HepG2 (cell line): ENCODE measurements around the gene ALPK3. TPM values are rescaled to one million over a fixed set of nuclear protein-coding genes. Genes with fewer than 3 reads are reported as not detected.

Source experiments
- ELF3 ChIP-seq: IDR thresholded peaks from 2 replicates; pipeline ENCODE4 v1.6.1; 2016; ENCODE audit warnings: missing genetic modification reagents, missing compliant biosample characterization
- GATAD1 ChIP-seq: IDR thresholded peaks from 2 replicates; pipeline ENCODE4 v1.6.1; 2016; ENCODE audit warnings: missing genetic modification reagents, missing compliant biosample characterization
- GPN1 ChIP-seq: sonication (generic); formaldehyde crosslinking; IDR thresholded peaks from 2 replicates; pipeline ENCODE4 v1.5.1; 2020; ENCODE audit warnings: missing genetic modification reagents, borderline replicate concordance
- IRF2 ChIP-seq: IDR thresholded peaks from 2 replicates; pipeline ENCODE4 v1.6.1; 2018; ENCODE audit warnings: missing genetic modification reagents, missing compliant biosample characterization
- NR2F6 ChIP-seq, 2 experiments: IDR thresholded peaks; 2 replicates each; pipeline ENCODE4 v1.6.1; 2016; ENCODE audit warnings: antibody characterized with exemption in 1 of 2, mild to moderate bottlenecking in 1 of 2
- PHF21A ChIP-seq: sonication (generic); formaldehyde crosslinking; IDR thresholded peaks from 2 replicates; pipeline ENCODE4 v1.5.0; 2020; ENCODE audit warnings: mild to moderate bottlenecking, missing genetic modification reagents
- PITX1 ChIP-seq: sonication (generic); formaldehyde crosslinking; IDR thresholded peaks from 2 replicates; pipeline ENCODE4 v1.5.1; 2020; ENCODE audit warnings: mild to moderate bottlenecking, missing genetic modification reagents
- RFX5 ChIP-seq: IDR thresholded peaks from 2 replicates; pipeline ENCODE4 v1.6.1; 2011; ENCODE audit warnings: low read depth, low read length, improper control_type of control experiment
- SKI ChIP-seq: fragments of 450-650 bp; IDR thresholded peaks from one replicate; pipeline ENCODE4 v1.6.1; 2018; ENCODE audit warnings: mild to moderate bottlenecking; ENCODE audit not compliant: partially characterized antibody
- SOX13 ChIP-seq, 3 experiments: fragments of 450-650 bp in 1 of 3; sonication (generic) in 1 of 3; formaldehyde crosslinking in 1 of 3; IDR thresholded peaks in 2 of 3; conservative IDR thresholded peaks in 1 of 3; 2 replicates each; pipeline versions ENCODE4 v1.5.0 to v1.6.1; 2016 to 2020; ENCODE audit warnings: antibody characterized with exemption in 1 of 3, mild to moderate bottlenecking in 1 of 3, missing compliant biosample characterization in 1 of 3, missing genetic modification reagents in 1 of 3, moderate library complexity in 1 of 3
- SP4 ChIP-seq: sonication (generic); formaldehyde crosslinking; IDR thresholded peaks from 2 replicates; pipeline ENCODE4 v1.8.1; 2023; ENCODE audit warnings: mild to moderate bottlenecking, missing genetic modification reagents
- ZBTB21 ChIP-seq: sonication (generic); formaldehyde crosslinking; IDR thresholded peaks from 2 replicates; pipeline ENCODE4 v1.4.0; 2020; ENCODE audit warnings: missing genetic modification reagents
- ZNF547 ChIP-seq: sonication (generic); formaldehyde crosslinking; IDR thresholded peaks from 2 replicates; pipeline ENCODE4 v1.5.1; 2020; ENCODE audit warnings: mild to moderate bottlenecking, missing genetic modification reagents
- ZNF607 ChIP-seq: sonication (generic); formaldehyde crosslinking; IDR thresholded peaks from 2 replicates; pipeline ENCODE4 v1.5.1; 2020; ENCODE audit warnings: missing genetic modification reagents, mild to moderate bottlenecking, borderline replicate concordance
- ZNF709 ChIP-seq: sonication (generic); formaldehyde crosslinking; IDR thresholded peaks from 2 replicates; pipeline ENCODE4 v1.5.0; 2020; ENCODE audit warnings: mild to moderate bottlenecking, missing genetic modification reagents
- polyA plus RNA-seq, 8 experiments: library from polyadenylated mRNA; depleted of rRNA in 3 of 8; stranded (reverse) in 7 of 8; unstranded in 1 of 8; fragments of >200 nt; fragmentation: Illumina TruSeq in 4 of 8; extraction: Trizol in 4 of 8; gene quantifications; 2 replicates each; pipeline versions ENCODE4 v1.2.1 to v1.2.3, GENCODE V29; 2011 to 2016; ENCODE audit warnings: low read depth in 4 of 8, missing spikeins in 1 of 8, mixed read lengths in 1 of 8; ENCODE audit not compliant: insufficient read depth in 1 of 8
- total RNA-seq, 5 experiments: library from RNA; depleted of rRNA; stranded (reverse); fragments of >200 nt; fragmentation: Illumina TruSeq; extraction: Trizol; gene quantifications; 2 replicates each; pipeline ENCODE4 v1.2.3, GENCODE V29; 2016; ENCODE audit warnings: low read depth in 1 of 5
- TF ChIP-seq, protein P1 (sequence below): sonication (generic); formaldehyde crosslinking; IDR thresholded peaks from 2 replicates; pipeline ENCODE4 v1.4.0; 2020; ENCODE audit warnings: missing genetic modification reagents, borderline replicate concordance
- TF ChIP-seq, protein P2 (sequence below): IDR thresholded peaks from 2 replicates; pipeline ENCODE4 v1.6.1; 2016
- TF ChIP-seq, protein P3 (sequence below): fragments of 450-650 bp; IDR thresholded peaks from 2 replicates; pipeline ENCODE4 v1.6.1; 2017

ALPK3 gene
- total and polyA plus RNA-seq, 2 of the 13 experiments (the other 11 are each of a cell fraction or from before 2014, with no cell fraction given) = 0.04 to 0.42 TPM

DNA sequence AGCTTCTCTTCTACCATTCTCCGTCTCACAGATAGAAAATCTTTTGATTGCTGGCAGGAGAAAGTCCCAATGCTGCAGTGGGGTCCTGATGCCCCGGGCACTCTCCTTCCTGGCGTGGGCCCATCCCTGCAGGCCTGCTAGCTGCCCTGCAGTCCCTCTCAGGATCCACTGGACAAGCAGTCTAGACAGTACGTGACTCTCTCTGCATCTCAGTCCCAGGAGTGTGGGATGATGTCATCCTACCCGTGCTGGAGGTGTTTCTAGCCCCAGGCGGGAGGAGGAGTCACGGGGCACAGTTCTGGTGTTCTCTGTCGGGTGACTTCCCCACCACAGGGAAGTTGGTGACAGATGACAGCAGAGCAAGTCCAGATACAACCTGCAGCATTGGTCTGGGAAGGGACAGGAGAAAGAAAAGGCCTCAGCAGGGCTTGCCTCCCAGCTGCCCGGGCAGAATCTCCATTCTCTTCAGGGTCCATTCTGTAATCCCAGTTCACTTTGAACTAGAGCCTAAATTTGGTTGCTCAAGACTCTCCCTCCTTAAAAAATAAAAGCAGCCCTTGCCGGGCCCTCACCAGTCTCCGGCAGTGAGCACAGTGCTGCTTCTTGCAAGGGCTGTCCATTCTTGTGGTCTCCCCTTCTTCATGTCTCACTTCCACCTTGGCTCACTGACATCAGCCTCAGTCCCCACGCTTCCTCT, 97.9 kb downstream of the ALPK3 start (continued):
- TF ChIP-seq PITX1 (peak; percentile 29; the same call in 1 of the 2 replicates), SOX13 (IDR thresholded peaks at IDR 0.05) (no peak), SOX13 (CRISPR knock-in tag; conservative IDR thresholded peaks at IDR 0.05 in 1 of 2, IDR thresholded peaks at IDR 0.05 in 1 of 2) (peak in 1 of 2 experiments; percentile 73; a peak in 1 of 4 replicates), SKI (peak; percentile 94), GPN1 (CRISPR knock-in tag) (no peak), GATAD1 (CRISPR knock-in tag) (0 out of 2 replicates have a peak, but pooled peaks have one; percentile 41), RFX5 (peak; percentile 96), ZNF709 (CRISPR knock-in tag) (peak; percentile 52; the same call in 1 of the 2 replicates), NR2F6 (IDR thresholded peaks at IDR 0.05) (no peak), NR2F6 (CRISPR knock-in tag; IDR thresholded peaks at IDR 0.05) (peak; percentile 65), IRF2 (CRISPR knock-in tag) (peak; percentile 81), SP4 (CRISPR knock-in tag) (0 out of 2 replicates have a peak, but pooled peaks have one; percentile 13), ZNF607 (CRISPR knock-in tag) (0 out of 2 replicates have a peak, but pooled peaks have one; percentile 69), PHF21A (CRISPR knock-in tag) (peak; percentile 64; the same call in 1 of the 2 replicates), ZNF547 (CRISPR knock-in tag) (0 out of 2 replicates have a peak, but pooled peaks have one; percentile 20), ZBTB21 (CRISPR knock-in tag) (peak; percentile 58; the same call in 1 of the 2 replicates), ELF3 (CRISPR knock-in tag) (peak; percentile 78; the same call in 1 of the 2 replicates)
- TF ChIP-seq, protein P1, sequence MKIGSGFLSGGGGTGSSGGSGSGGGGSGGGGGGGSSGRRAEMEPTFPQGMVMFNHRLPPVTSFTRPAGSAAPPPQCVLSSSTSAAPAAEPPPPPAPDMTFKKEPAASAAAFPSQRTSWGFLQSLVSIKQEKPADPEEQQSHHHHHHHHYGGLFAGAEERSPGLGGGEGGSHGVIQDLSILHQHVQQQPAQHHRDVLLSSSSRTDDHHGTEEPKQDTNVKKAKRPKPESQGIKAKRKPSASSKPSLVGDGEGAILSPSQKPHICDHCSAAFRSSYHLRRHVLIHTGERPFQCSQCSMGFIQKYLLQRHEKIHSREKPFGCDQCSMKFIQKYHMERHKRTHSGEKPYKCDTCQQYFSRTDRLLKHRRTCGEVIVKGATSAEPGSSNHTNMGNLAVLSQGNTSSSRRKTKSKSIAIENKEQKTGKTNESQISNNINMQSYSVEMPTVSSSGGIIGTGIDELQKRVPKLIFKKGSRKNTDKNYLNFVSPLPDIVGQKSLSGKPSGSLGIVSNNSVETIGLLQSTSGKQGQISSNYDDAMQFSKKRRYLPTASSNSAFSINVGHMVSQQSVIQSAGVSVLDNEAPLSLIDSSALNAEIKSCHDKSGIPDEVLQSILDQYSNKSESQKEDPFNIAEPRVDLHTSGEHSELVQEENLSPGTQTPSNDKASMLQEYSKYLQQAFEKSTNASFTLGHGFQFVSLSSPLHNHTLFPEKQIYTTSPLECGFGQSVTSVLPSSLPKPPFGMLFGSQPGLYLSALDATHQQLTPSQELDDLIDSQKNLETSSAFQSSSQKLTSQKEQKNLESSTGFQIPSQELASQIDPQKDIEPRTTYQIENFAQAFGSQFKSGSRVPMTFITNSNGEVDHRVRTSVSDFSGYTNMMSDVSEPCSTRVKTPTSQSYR (CRISPR knock-in tag) = peak; percentile 11; the same call in 1 of the 2 replicates
- TF ChIP-seq, protein P2, sequence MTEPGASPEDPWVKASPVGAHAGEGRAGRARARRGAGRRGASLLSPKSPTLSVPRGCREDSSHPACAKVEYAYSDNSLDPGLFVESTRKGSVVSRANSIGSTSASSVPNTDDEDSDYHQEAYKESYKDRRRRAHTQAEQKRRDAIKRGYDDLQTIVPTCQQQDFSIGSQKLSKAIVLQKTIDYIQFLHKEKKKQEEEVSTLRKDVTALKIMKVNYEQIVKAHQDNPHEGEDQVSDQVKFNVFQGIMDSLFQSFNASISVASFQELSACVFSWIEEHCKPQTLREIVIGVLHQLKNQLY (CRISPR knock-in tag) = peak; percentile 73; the same call in 1 of the 2 replicates
- TF ChIP-seq, protein P3, sequence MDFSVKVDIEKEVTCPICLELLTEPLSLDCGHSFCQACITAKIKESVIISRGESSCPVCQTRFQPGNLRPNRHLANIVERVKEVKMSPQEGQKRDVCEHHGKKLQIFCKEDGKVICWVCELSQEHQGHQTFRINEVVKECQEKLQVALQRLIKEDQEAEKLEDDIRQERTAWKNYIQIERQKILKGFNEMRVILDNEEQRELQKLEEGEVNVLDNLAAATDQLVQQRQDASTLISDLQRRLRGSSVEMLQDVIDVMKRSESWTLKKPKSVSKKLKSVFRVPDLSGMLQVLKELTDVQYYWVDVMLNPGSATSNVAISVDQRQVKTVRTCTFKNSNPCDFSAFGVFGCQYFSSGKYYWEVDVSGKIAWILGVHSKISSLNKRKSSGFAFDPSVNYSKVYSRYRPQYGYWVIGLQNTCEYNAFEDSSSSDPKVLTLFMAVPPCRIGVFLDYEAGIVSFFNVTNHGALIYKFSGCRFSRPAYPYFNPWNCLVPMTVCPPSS = no peak
